ENCODE measurements around the gene PTGER4.

PTGER4 gene

DNA sequence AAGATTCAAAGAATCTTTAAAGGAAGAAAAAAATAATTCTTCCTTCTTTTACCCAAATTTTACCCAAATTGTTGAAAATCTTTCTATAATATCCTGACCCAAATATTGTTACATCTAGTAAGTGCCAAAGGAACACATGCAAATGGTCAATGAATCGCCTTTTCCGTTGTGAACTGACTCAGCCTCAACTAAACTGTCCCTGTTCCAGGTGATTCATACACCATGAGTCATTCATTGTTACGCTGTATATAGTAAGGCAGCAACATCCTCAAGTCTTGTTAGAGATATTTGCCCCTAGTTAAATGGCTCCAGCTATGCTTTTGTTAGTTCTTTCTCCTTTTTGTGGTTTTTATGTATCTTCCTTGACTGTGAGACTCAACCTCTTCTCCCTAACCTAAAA lies 9.7 kb downstream of the PTGER4 start:
- peak overlapping the region; percentile 89 for H3K4me2 ChIP-seq (ENCODE audit: low read depth, low read length, poor library complexity, severe bottlenecking)
- no peaks in the 10 kb centered on the region for H3K9me2 ChIP-seq (replicated peaks; ENCODE audit: low read depth, low read length)
- H3K27me3 ChIP-seq (ENCODE audit: insufficient read depth, low read length, poor library complexity, severe bottlenecking): no peaks in the 10 kb centered on the region
- no peak for TF ChIP-seq EZH2phosphoT487 (IDR thresholded peaks at IDR 0.05; ENCODE audit: borderline replicate concordance)
- TF ChIP-seq CTCF (conservative IDR thresholded peaks at IDR 0.05; ENCODE audit: low read length): no peak
- H3K9ac ChIP-seq (ENCODE audit: low read depth, low read length, poor library complexity, severe bottlenecking): no peak overlapping the region
- no peaks in the 10 kb centered on the region for H3K9me3 ChIP-seq (ENCODE audit: insufficient read depth, low read depth, low read length)
- peak overlapping the region; percentile 94 for H3K4me3 ChIP-seq (ENCODE audit: low read length, poor library complexity, severe bottlenecking)
- H4K20me1 ChIP-seq (ENCODE audit: insufficient read depth, low read length, poor library complexity, severe bottlenecking): peaks cover 72% of the 10 kb centered on the region
- H3K4me1 ChIP-seq (ENCODE audit: insufficient read depth, low read length, poor library complexity, severe bottlenecking): peaks cover 55% of the 10 kb centered on the region
- H2AFZ ChIP-seq (ENCODE audit: low read length): no peak overlapping the region
- H3K36me3 ChIP-seq (ENCODE audit: insufficient read depth, low read length): peaks cover 65% of the 10 kb centered on the region
- peaks cover 94% of the 10 kb centered on the region for H3K79me2 ChIP-seq (ENCODE audit: insufficient read depth, low read length)
- H3F3A ChIP-seq (ENCODE audit: low read depth): no peaks in the 10 kb centered on the region

GRCh38 chr5:40690267-40690666 lies 10.6 kb downstream of the PTGER4 start:
- Histone ChIP-seq H4K20me1 (ENCODE audit: insufficient read depth, low read length, poor library complexity, severe bottlenecking) (peaks cover 64% of the 10 kb centered on the region), H3K4me1 (ENCODE audit: insufficient read depth, low read length, poor library complexity, severe bottlenecking) (peaks cover 47% of the 10 kb centered on the region), H2AFZ (ENCODE audit: low read length) (no peak overlapping the region), H3K9me3 (ENCODE audit: insufficient read depth, low read depth, low read length) (no peaks in the 10 kb centered on the region), H3K9ac (ENCODE audit: low read depth, low read length, poor library complexity, severe bottlenecking) (no peak overlapping the region), H3K4me3 (ENCODE audit: low read length, poor library complexity, severe bottlenecking) (peak overlapping the region; percentile 94), H3K9me2 (replicated peaks; ENCODE audit: low read depth, low read length) (no peaks in the 10 kb centered on the region), H3F3A (ENCODE audit: low read depth) (no peaks in the 10 kb centered on the region), H3K27me3 (ENCODE audit: insufficient read depth, low read length, poor library complexity, severe bottlenecking) (no peaks in the 10 kb centered on the region), H3K36me3 (ENCODE audit: insufficient read depth, low read length) (peaks cover 69% of the 10 kb centered on the region), H3K79me2 (ENCODE audit: insufficient read depth, low read length) (peaks cover 88% of the 10 kb centered on the region), H3K4me2 (ENCODE audit: low read depth, low read length, poor library complexity, severe bottlenecking) (peak overlapping the region; percentile 89)
- no peak for TF ChIP-seq EZH2phosphoT487 (IDR thresholded peaks at IDR 0.05; ENCODE audit: borderline replicate concordance)
- no peak for TF ChIP-seq CTCF (conservative IDR thresholded peaks at IDR 0.05; ENCODE audit: low read length)

GRCh38 chr5:40691894-40692293 lies 12.2 kb downstream of the PTGER4 start:
- H3K9me3 ChIP-seq (ENCODE audit: insufficient read depth, low read depth, low read length): no peaks in the 10 kb centered on the region
- peaks cover 49% of the 10 kb centered on the region for H4K20me1 ChIP-seq (ENCODE audit: insufficient read depth, low read length, poor library complexity, severe bottlenecking)
- H3K9me2 ChIP-seq (replicated peaks; ENCODE audit: low read depth, low read length): no peaks in the 10 kb centered on the region
- H3K79me2 ChIP-seq (ENCODE audit: insufficient read depth, low read length): peaks cover 72% of the 10 kb centered on the region
- no peak overlapping the region for H3K9ac ChIP-seq (ENCODE audit: low read depth, low read length, poor library complexity, severe bottlenecking)
- H3K27me3 ChIP-seq (ENCODE audit: insufficient read depth, low read length, poor library complexity, severe bottlenecking): no peaks in the 10 kb centered on the region
- no peak overlapping the region for H3K4me3 ChIP-seq (ENCODE audit: low read length, poor library complexity, severe bottlenecking)
- TF ChIP-seq CTCF (conservative IDR thresholded peaks at IDR 0.05; ENCODE audit: low read length) (no peak), EZH2phosphoT487 (IDR thresholded peaks at IDR 0.05; ENCODE audit: borderline replicate concordance) (no peak)
- H3K4me2 ChIP-seq (ENCODE audit: low read depth, low read length, poor library complexity, severe bottlenecking): no peak overlapping the region
- H2AFZ ChIP-seq (ENCODE audit: low read length): no peak overlapping the region
- H3F3A ChIP-seq (ENCODE audit: low read depth): no peaks in the 10 kb centered on the region
- peaks cover 31% of the 10 kb centered on the region for H3K4me1 ChIP-seq (ENCODE audit: insufficient read depth, low read length, poor library complexity, severe bottlenecking)
- peaks cover 57% of the 10 kb centered on the region for H3K36me3 ChIP-seq (ENCODE audit: insufficient read depth, low read length)

All from Loucy (cell line).